ENCODE measurements around the gene FXN. TPM values are rescaled to one million over a fixed set of nuclear protein-coding genes. Genes with fewer than 3 reads are reported as not detected.

The FXN gene
- total RNA-seq, 2 experiments from 2014 or later: 21.0 to 21.8 TPM

- Mint-ChIP-seq H3K9me3 (no peaks in the 10 kb centered on the region), H3K27ac (no peak overlapping the region), H3K4me3 (no peak overlapping the region), H3K36me3 (ENCODE audit: low read depth) (no peaks in the 10 kb centered on the region), H3K4me1 (ENCODE audit: low read depth) (peaks cover 12% of the 10 kb centered on the region), H3K27me3 (no peaks in the 10 kb centered on the region)
- DNase-seq (no peak), ATAC-seq (no peak)
- intact Hi-C loops (cut with micrococcal nuclease): no loop called here
- ChIA-PET CTCF (interaction anchor here (0.9 to 1.5 kb wide), 5 partner anchors 8 to 414 kb away, joined by 3 read pairs; no protein-coding TSS in a partner anchor), POLR2A (interaction anchor here (1.1 kb wide), 1 partner anchor 23 kb away, joined by 3 read pairs; no protein-coding TSS in a partner anchor)
- TF ChIP-seq CTCF (IDR thresholded peaks at IDR 0.05): no peak
These were observed 37.9 kb upstream of the FXN start for GRCh38 chr9:68997666-68998065.

GRCh38 chr9:68998385-68998784 lies 37.2 kb upstream of the FXN start:
- ChIA-PET CTCF (interaction anchor here (1.5 to 1.7 kb wide), 2 partner anchors 59 to 414 kb away, joined by 3 to 9 read pairs; no protein-coding TSS in a partner anchor), POLR2A (interaction anchor here (0.6 kb wide), 1 partner anchor 60 kb away, joined by 3 read pairs; no protein-coding TSS in a partner anchor)
- Mint-ChIP-seq H3K36me3 (ENCODE audit: low read depth) (no peaks in the 10 kb centered on the region), H3K27ac (no peak overlapping the region), H3K4me1 (ENCODE audit: low read depth) (peaks cover 12% of the 10 kb centered on the region), H3K4me3 (no peak overlapping the region), H3K27me3 (peaks cover 2% of the 10 kb centered on the region), H3K9me3 (no peaks in the 10 kb centered on the region)
- ATAC-seq (no peak), DNase-seq (no peak)
- intact Hi-C loops (cut with micrococcal nuclease): no loop called here
- TF ChIP-seq CTCF (IDR thresholded peaks at IDR 0.05): no peak

- ChIA-PET POLR2A (no interaction called here), CTCF (interaction anchor here (0.7 to 1.8 kb wide), 18 partner anchors 9 to 415 kb away, joined by 3 to 9 read pairs (median 4); no protein-coding TSS in a partner anchor)
- Mint-ChIP-seq H3K4me1 (ENCODE audit: low read depth) (peaks cover 12% of the 10 kb centered on the region), H3K27ac (no peak overlapping the region), H3K36me3 (ENCODE audit: low read depth) (no peaks in the 10 kb centered on the region), H3K4me3 (no peak overlapping the region), H3K9me3 (no peaks in the 10 kb centered on the region), H3K27me3 (peaks cover 3% of the 10 kb centered on the region)
- ATAC-seq (no peak), DNase-seq (no peak)
- intact Hi-C loops (cut with micrococcal nuclease): loop anchor here (1.0 kb wide), 1 partner anchor 415 kb away; no protein-coding TSS in a partner anchor
- no peak for TF ChIP-seq CTCF (IDR thresholded peaks at IDR 0.05)
These were observed 36.7 kb upstream of the FXN start for GRCh38 chr9:68998812-68999211.

GRCh38 chr9:68999393-69000105 lies 36.0 kb upstream of the FXN start:
- no peak overlapping the region for H3K4me3 Mint-ChIP-seq
- ChIA-PET POLR2A (no interaction called here), CTCF (interaction anchor here (0.6 to 1.8 kb wide), 31 partner anchors 9 to 419 kb away, joined by 3 to 9 read pairs (median 4); no protein-coding TSS in a partner anchor)
- ATAC-seq: peak; percentile 90
- peak; percentile 76 for DNase-seq
- H3K27ac Mint-ChIP-seq: no peak overlapping the region
- intact Hi-C loops (cut with micrococcal nuclease): loop anchor here (1.0 kb wide), 1 partner anchor 415 kb away; no protein-coding TSS in a partner anchor
- no peaks in the 10 kb centered on the region for H3K9me3 Mint-ChIP-seq
- peaks cover 12% of the 10 kb centered on the region for H3K4me1 Mint-ChIP-seq (ENCODE audit: low read depth)
- H3K27me3 Mint-ChIP-seq: peaks cover 3% of the 10 kb centered on the region
- no peaks in the 10 kb centered on the region for H3K36me3 Mint-ChIP-seq (ENCODE audit: low read depth)
- peak; percentile 70 for TF ChIP-seq CTCF (IDR thresholded peaks at IDR 0.05)

GRCh38 chr9:69001921-69002320 lies 33.6 kb upstream of the FXN start:
- no peak for TF ChIP-seq CTCF (IDR thresholded peaks at IDR 0.05)
- DNase-seq (no peak), ATAC-seq (no peak)
- Mint-ChIP-seq H3K4me1 (ENCODE audit: low read depth) (peaks cover 3% of the 10 kb centered on the region), H3K36me3 (ENCODE audit: low read depth) (no peaks in the 10 kb centered on the region), H3K4me3 (no peak overlapping the region), H3K27me3 (peaks cover 3% of the 10 kb centered on the region), H3K27ac (no peak overlapping the region), H3K9me3 (no peaks in the 10 kb centered on the region)
- ChIA-PET POLR2A (interaction anchor here (1.1 kb wide), 1 partner anchor 33 kb away, joined by 3 read pairs; the partner anchor contains the start of gene FXN), CTCF (interaction anchor here (1.0 to 1.1 kb wide), 2 partner anchors 26 to 45 kb away, joined by 3 to 4 read pairs; no protein-coding TSS in a partner anchor)
- intact Hi-C loops (cut with micrococcal nuclease): no loop called here

Measured in activated CD8-positive, alpha-beta T cell treated with anti-CD3 and anti-CD28 coated beads for 36 hours (primary cell).